Kasumi-1 (cell line): ENCODE measurements around the gene GTPBP10.

Source experiments
- DNase-seq, 2 experiments: peaks; one replicate each; lab custom pipeline; 2025; lab: John Stamatoyannopoulos, UW

GTPBP10 gene

DNA sequence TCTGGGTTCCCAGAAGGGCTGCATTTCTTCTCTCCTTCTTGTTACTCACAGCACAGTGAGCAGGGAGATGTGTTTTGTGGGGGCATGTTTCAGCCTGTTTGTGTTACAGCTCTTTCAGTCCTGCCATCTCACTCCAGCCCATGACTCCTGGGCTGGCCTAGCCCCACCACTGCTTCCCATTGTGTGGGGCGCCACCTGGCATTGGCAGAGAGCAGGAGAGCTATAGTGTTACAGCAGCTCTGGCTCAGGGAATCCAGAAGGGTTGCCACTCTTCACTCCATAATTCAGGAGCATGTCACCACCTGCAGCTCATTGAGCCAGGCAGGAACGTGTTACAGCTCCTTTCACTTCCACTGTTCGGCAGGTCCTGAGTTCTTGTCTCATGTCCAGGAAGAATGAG lies 86.7 kb downstream of the GTPBP10 start:
- no peak for DNase-seq
